HG02759 (cell line): ENCODE measurements around the gene GAST.
A peak's percentile ranks its signal among the peaks of the same experiment; 100 is the strongest.
"Not testable (repeated sequence)": the region's sequence is repeated elsewhere in the genome, so short reads cannot be mapped to it uniquely, and the experiment has no call there.

Experiments used
- ATAC-seq: cut with Tn5 transposase; IDR thresholded peaks from one replicate; pipeline ENCODE4 v1.9.1; 2021; ENCODE audit warnings: mild to moderate bottlenecking, moderate library complexity; ENCODE audit not compliant: unreplicated experiment

Gene GAST

DNA sequence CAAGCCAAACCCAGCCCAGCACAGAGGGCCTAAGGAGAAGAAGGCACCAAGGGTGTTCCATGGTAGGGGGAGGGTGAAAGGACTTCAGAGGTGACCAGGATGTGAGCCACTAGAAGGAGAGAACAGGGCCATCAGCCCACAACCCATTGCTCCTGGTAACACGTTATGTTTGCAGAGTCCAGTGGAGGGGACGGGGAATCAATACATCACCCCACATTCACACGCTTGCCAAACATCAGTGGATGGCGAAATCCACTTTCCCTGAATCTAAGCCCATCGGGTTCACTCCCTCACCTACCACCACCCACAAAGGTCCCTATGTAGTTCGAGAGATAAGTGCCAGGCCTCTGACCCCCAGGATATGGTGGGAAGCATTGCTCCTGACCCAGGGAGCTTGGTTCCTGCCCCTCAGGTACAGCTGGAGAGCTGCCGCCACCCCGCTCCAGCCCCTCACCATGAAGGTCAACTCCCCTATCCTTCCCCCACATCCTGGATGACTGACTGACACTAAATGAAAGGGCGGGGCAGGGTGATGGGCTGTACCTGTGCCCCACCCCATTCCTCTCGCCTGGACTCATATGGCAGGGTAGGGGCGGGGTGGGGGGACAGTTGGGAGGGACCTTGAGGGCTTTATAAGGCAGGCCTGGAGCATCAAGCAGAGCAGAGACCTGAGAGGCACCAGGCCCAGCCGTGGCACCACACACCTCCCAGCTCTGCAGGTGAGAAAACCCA lies at the start of gene GAST:
Gene GAST, plus strand, starts transcription at position 663 of the 732 bp plus-strand sequence. CDS start 3,106 bp downstream, outside the sequence.
- ATAC-seq: no peak

GRCh38 chr17:41663451-41664171 lies 48.5 kb upstream of the GAST start:
- ATAC-seq: no peak

GRCh38 chr17:41664172-41664457 lies 48.0 kb upstream of the GAST start:
- no peak for ATAC-seq

DNA sequence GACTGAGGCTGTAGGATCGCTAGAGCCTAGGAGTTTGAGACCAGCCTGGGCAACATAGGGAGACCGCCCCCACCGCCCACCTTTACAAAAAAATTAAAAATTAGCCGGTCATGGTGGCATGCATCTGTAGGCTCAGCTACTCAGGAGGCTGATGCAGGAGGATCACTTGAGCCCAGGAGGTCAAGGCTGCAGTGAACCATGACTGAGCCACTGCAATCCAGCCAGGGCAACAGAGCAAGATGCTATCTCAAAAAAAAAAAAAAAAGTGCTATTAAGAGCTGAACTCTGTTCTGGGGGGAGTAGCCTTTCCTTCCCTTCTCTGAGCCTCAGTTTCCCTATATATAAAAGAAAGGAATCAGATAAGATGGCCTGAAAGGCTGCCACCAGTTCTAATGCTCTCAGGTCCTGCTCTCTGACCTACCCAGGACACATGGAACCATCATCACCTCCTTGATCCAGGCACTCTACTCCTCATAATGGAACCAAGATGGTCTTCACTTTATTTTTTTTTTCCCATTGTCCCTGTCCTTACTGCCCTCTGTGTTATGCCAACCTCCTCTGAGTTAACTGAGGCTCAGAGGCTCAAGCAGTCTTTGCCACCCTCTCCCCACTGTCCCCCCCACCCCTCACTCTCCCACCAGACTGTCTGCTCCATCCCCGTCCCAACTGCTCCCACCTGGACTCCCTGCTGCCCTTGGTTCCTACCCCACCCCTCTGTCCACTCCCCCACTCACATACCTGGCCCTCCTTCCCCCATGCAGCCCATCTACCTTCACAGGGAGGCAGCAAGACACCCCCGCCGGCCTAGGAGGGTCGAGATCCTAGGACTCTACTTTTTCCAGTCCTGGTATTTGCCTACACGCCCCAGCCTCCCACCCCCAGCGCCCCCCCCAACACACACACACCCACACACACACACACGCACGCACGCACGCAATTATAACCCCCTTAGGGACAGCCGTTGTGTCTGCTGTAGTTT lies 47.3 kb upstream of the GAST start:
- no peak for ATAC-seq

DNA sequence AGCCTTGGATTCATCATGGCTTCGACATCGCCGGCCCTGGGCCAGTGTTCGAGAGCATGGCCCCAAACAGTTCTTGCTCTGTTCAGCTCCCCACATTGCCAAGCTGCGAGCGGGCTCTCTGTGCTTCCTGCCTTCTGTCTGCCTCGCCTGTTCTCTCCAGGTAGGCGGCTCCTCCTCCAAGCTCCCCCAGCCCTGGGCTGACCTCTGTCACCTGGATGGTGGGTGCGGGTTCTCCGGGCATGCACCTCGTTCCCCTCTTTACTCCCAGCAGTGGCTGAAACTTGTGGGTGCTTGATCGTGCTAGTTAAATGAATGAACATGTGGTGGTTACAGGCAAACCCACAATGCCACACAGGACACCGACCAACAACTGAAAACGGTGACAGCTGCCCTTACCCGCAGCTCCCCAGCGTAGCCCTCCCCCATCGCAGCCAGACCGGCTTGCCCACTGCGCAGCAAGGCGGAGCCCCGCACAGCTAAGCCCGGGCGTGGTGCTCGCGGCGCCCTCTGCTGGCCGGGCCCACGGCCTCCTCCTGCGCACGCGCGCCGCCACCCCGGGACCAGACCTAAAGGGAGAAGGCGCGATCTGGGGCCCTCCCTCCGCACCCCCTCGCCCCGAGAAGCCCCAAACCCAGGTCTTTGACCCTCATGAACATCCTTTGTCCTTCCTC lies 46.4 kb upstream of the GAST start:
- peak; percentile 70 for ATAC-seq

- ATAC-seq: peak; percentile 52
Measured at GRCh38 chr17:41666237-41666641, 45.9 kb upstream of the GAST start.

GRCh38 chr17:41666708-41667279 lies 45.3 kb upstream of the GAST start:
- peak; percentile 49 for ATAC-seq

GRCh38 chr17:41667280-41668041 lies 44.7 kb upstream of the GAST start:
- ATAC-seq: no peak

GRCh38 chr17:41672153-41672552 lies 40.0 kb upstream of the GAST start:
- no peak for ATAC-seq

DNA sequence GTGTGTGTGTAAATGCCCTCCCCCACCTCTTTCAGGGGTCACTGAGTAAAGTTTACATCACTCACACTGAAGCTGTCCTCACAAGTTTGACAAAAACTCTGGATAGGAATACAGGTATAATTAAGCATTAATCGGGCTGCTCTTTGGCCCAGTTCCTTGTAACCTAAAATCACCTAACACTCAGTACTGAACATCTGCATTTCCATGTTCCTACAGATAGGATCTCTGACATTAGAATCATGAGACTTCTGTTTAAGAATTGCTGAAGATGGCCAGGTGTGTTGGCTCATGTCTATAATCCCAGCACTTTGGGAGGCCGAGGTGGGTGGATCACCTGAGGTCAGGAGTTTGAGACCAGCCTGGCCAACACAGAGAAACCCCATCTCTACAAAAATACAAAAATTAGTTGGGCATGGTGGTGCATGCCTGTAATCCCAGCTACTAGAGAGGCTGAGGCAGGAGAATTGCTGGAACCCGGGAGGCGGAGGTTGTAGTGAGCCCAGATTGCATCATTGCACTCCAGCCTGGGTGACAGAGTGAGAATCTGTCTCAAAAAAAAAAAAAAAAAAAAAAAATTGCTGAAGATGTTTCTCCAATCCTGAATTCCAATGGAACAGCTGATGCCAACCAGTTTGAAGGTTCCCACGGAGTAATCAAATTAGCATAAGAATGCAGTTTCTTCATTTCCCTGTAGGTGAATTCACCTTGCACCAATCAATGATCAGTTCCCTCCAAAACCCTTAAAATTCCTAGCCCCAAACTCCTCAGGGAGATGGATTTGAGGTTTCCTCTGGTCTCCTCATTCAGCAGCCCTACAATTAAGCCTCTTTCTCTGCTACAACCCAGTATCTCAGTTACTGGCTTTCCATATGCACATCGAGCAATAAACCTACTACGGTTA lies 36.7 kb upstream of the GAST start:
- not testable (repeated sequence) for ATAC-seq

DNA sequence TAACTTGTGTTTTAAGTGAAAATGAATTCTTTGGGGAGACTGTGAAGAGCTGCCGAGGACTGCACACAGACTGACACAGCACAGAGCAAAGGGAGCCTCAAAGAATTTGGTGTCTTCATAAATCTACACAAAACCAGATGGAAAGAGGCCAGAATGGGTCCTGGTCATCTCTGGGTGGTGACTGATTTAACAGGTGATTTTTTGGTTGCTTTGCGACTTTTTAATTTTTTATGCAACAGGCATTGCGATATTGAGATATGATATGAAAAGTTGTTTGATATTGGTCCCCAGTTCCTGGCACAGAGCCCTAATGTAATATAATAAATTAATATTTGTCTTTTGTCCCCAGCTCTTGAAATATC lies 36.1 kb upstream of the GAST start:
- ATAC-seq: no peak

DNA sequence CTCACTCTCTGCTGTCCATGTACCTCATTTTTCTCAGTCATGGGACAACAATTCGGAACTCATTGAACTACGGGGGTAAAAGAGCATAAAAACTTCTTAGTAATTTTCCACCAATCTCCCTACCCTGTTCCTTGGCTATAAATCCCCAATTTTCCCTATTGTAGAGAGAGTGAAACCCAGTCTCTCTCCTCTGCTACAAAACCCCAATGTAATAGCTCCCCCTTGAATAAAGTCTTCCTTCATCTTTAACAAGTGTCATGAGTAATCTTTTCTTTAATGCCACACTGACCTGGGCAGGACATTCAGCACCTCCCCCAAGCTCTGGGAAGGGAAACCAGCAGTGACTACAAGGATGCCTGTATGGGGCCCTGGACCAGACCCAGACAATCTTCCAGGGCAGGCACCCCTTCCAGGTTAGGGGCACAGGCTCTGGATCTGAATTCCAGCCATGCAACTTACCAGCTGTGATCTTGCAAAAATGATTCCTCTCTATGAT lies 33.7 kb upstream of the GAST start:
- ATAC-seq: peak; percentile 17

GRCh38 chr17:41678907-41679739 lies 33.0 kb upstream of the GAST start:
- peak; percentile 72 for ATAC-seq

GRCh38 chr17:41679740-41680425 lies 32.2 kb upstream of the GAST start:
- ATAC-seq: no peak

DNA sequence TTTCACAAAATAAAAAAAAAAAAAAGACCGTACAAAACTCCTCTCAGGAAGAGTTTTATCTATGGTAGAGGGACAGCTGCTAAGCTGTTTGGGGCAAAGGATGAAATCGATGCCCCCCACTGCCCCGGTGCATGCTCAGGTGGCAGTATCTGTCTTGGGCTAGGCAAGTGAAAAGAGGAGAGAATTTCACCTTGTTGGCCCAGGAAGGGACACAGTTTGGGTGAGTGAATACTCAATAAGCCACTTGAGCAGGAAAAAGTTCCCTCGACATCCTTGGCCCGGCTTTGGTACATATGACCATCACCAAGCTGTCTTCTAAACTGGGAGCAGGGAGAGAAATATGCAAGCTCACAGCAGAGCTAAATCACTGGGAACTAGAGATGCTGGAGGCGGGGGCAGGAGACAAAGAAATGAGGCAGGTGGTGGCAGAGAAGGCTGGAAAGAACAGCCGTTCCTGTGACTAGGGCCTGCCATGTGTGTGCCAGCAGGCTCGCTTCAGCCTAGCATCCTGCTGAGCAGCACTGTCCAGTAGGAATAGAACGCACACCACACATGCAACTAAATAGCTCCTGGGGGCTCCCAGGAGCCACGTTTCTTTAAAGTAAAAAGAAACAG lies 31.6 kb upstream of the GAST start:
- ATAC-seq: no peak

DNA sequence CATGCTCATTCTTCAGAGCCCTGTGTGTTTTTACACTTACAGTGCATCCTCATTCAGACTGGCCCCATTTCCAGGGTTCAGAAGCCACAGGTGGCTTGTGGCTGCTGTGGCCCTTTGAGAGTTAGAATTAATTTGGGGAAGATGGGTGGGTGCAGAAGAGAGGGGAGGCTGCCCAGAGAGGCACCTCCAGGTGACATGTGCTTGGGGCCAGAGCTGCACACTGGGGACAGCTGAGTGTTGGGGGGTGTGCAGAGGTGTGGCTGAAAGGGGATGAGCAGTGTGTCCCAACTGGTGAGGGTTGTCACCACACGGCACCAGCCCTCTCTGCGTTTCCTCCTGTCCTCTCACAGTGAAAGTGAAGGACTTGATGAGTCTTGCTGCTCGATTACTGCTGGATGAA lies 30.4 kb upstream of the GAST start:
- ATAC-seq: no peak

GRCh38 chr17:41682631-41683030 lies 29.5 kb upstream of the GAST start:
- no peak for ATAC-seq
